HG03175 (cell line): ENCODE measurements around the gene COL26A1.

ENCODE experiments used
- ATAC-seq: cut with Tn5 transposase; IDR thresholded peaks from one replicate; pipeline ENCODE4 v1.9.1; 2021; ENCODE audit warnings: mild to moderate bottlenecking, moderate library complexity; ENCODE audit not compliant: unreplicated experiment

The COL26A1 gene

GRCh38 chr7:101529560-101529959 is 166.9 kb downstream of the COL26A1 start:
- ATAC-seq, result no peak

GRCh38 chr7:101531726-101532357 is 169.2 kb downstream of the COL26A1 start:
- no peak for ATAC-seq

GRCh38 chr7:101532400-101533102 is 169.9 kb downstream of the COL26A1 start:
- no peak for ATAC-seq

- no peak for ATAC-seq
These were observed 170.4 kb downstream of the COL26A1 start for GRCh38 chr7:101533103-101533465.

GRCh38 chr7:101534015-101534803 is 171.5 kb downstream of the COL26A1 start:
- ATAC-seq, result no peak

- no peak for ATAC-seq
These were observed 172.2 kb downstream of the COL26A1 start for GRCh38 chr7:101534873-101535272.

- no peak for ATAC-seq
These were observed 172.7 kb downstream of the COL26A1 start for GRCh38 chr7:101535351-101535751.

- no peak for ATAC-seq
These were observed 173.6 kb downstream of the COL26A1 start for GRCh38 chr7:101536232-101536631.

- ATAC-seq, result no peak
These were observed 174.0 kb downstream of the COL26A1 start for GRCh38 chr7:101536668-101537067.

GRCh38 chr7:101537205-101537604 is 174.5 kb downstream of the COL26A1 start:
- ATAC-seq, result no peak

- no peak for ATAC-seq
These were observed 175.4 kb downstream of the COL26A1 start for GRCh38 chr7:101537935-101538595.

GRCh38 chr7:101538596-101539459 is 176.2 kb downstream of the COL26A1 start:
- ATAC-seq, result no peak

GRCh38 chr7:101539784-101540183 is 177.1 kb downstream of the COL26A1 start:
- no peak for ATAC-seq

GRCh38 chr7:101542527-101543241 is 180.0 kb downstream of the COL26A1 start:
- no peak for ATAC-seq

- ATAC-seq, result no peak
These were observed 180.6 kb downstream of the COL26A1 start for GRCh38 chr7:101543242-101543766.

GRCh38 chr7:101543846-101544245 is 181.2 kb downstream of the COL26A1 start:
- ATAC-seq, result no peak

- no peak for ATAC-seq
These were observed 182.9 kb downstream of the COL26A1 start for GRCh38 chr7:101545441-101546190.

GRCh38 chr7:101546308-101546936 is 183.7 kb downstream of the COL26A1 start:
- ATAC-seq, result no peak
